Measurements from ENCODE around the gene PLXNA4.

Gene PLXNA4

DNA sequence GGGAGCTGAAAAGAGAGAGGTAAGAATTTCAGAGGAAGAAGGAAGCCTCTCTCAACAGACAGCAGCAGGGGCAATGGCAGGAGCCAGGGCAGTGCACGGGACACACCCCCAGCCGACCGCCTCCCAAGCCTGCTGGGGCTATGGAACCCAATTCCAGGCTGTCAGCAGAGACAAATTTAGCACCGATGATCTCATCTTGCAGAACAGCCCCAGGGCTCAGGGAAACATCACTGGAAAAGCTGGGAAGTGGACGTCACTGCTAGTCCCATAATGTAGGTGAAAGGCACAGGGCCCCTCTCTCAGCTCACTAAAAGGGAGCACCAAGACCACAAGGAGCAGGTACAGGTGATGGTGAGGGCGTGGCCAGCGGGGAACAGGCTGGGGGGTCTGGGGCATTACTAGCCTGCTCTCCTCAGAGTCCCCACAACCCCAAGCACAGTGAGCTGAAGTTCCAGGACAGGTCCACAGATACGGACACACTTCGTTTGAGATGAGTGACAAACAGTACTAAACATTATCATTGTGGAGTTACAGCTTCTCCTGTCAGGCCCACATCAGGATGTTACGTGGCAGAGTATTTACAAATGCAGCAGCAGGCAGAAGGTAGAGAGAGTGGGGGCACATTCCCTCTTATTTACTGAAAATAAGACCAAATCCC lies 103.7 kb downstream of the PLXNA4 start:
- DNase-seq (ENCODE audit: low spot score): no peak

- DNase-seq (ENCODE audit: low spot score): no peak
Measured at GRCh38 chr7:132471515-132471914, 104.8 kb downstream of the PLXNA4 start.

GRCh38 chr7:132469681-132470080 lies 106.6 kb downstream of the PLXNA4 start:
- no peak for DNase-seq (ENCODE audit: low spot score)

DNA sequence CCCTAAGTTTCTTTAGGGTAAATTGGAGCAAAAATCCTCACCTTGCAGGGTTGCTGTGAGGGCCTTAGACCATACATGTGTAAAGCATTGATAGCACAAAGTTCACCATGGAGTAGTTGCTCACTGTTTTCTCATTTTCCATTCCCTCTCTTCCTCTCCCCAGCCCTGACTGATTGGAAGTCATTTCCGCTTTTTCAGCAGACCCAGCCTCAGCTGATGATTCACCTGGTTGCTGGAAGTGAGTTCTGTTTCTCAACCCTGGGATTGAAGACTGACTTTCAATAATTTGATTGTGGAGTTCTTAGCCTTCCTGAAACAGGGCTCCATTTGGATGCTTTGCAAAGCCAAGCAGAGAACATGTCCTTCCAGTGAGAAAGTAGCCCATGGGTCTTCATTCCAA lies 107.0 kb downstream of the PLXNA4 start:
- DNase-seq (ENCODE audit: low spot score): no peak

DNA sequence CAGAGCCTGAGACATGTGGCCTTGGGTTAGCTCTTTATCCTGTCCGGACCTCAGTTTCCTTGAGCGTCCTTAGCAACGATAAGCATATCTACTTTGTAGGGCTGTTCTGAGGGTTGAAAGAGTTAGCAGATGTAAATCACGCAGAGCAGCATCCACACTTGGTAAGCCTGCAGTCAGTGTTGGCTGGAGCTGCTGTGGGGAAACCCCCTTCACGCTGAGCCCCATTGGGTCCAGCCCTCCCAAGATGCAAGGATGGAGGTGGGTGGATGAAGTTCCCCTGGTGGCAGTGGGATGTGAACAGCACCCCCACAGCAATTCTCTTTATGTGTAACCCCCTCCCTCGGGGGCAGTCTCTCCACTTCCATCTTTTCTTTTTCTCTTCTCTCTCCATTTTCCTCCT lies 109.9 kb downstream of the PLXNA4 start:
- DNase-seq (ENCODE audit: low spot score): no peak

GRCh38 chr7:132465516-132465915 lies 110.8 kb downstream of the PLXNA4 start:
- no peak for DNase-seq (ENCODE audit: low spot score)

DNA sequence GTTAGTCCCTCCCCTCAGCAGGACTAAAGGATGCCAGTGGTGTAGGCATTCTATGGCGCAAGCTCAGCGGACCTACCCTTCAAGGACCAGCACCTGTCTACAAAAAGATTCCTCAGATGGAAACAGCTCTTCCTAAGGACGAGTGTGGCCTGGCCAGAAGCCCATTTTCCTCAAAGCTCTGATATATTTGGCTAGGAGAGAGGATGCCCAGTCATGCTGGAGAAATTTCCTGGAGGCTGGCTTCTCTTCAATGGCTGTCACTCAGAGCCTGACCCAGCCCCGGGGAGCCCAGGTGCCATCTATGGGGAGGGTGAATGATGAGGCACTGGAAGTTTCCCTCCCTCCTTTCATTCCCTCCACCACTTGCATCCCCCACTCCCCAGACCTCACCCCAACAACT lies 111.5 kb downstream of the PLXNA4 start:
- no peak for DNase-seq (ENCODE audit: low spot score)

- no peak for DNase-seq (ENCODE audit: low spot score)
Measured at GRCh38 chr7:132463922-132464321, 112.3 kb downstream of the PLXNA4 start.

DNA sequence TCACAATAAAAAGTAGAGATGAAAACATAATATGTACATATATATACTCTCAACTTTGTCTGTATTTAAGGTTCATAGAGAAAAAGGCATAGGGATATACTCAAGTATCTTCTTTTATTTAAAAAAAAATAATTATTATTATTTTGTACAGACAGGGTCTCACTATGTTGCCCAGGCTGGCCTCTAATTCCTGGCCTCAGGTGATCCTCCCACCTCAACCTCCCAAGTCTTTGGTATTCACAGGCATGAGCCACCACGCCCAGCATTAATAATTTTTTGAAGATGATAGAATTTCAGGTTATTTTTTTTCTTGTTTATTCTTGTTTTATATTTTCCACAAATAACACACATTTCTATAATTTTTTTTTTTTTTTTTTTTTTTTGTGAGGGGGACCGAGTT lies 113.8 kb downstream of the PLXNA4 start:
- DNase-seq (ENCODE audit: low spot score): no peak

DNA sequence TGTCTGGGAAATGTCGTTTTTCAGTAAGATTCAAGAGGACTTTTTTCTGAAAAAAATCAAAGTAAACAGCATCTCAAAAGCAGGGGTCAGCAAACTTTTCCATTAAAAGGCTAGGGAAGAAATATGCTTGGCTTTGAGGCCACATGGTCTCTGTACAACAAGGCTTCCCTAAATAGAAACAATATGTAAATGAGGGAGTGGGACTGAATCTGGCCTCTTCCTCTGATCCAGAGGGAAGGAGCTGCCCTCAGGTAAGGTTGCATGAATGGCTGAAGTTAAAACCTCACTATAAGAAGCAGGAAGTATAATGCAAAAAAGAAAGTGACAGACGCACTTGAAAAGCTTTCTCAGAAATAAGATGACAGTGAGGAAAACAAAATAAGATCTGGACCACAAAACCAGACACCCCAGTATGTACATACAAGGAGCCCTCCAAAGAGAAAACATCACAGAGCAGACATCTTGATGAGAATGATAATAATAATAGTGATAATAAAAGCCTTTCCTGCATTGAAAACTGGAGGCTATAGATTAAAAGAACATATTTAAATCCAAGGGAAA lies 115.2 kb downstream of the PLXNA4 start:
- peak; percentile 15 for DNase-seq (ENCODE audit: low spot score)

DNA sequence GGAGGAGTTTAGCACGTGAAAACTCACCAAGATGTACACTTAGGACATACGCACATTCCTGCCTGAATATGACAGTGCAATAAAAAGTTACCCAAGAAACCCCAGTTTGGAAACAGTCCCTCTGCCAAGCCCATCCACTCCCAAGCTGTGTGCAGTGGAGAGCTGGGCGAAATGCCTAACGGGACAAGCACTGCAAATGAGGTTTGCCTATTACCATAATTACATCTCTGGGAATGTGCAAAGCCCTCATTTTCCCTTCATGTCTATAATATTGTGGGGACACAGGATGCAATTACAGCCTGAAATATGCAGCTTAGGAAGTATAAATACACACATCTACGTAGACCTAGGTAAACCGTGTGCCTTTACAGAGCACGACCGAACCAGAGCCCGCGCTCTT lies 117.5 kb downstream of the PLXNA4 start:
- DNase-seq (ENCODE audit: low spot score): no peak

- DNase-seq (ENCODE audit: low spot score): no peak
Measured at GRCh38 chr7:132457658-132458057, 118.6 kb downstream of the PLXNA4 start.

DNA sequence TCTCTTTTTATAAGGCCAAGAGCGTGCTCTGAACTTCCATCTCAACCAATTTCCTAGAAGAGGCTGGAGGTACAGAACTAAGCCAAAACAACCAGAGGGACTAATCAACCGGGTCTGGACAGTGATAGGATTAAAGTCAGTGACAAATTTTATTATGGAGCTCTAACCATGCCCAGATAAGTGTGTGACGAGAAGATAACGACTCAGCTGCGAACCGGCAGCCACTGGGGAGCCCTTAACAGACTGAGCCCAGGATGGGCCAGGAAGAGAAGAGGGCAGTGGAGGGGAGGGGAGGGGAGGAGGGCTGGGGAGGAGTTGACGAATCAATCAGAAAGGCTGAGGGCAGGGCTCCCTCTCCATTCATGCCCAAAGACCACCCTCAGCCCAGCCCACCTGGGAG lies 119.9 kb downstream of the PLXNA4 start:
- DNase-seq (ENCODE audit: low spot score): no peak

DNA sequence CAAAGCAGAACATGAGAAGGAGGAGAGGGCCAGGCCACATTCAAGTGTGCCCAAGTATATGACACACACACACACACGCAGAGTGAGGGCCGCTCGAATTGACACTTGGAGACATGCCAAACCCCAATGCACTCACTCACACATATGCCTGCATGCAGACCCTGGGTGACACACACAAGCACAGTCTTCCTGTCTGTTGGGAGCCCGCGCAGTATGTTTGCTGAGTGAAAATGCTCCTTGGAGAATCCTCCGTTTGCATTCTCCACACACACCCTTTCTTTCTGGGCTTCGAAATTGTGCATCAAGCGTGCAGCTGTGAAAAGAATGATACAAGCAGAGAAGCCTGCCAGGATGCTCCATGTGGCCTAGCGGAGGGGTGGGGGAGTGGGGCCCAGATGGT lies 120.9 kb downstream of the PLXNA4 start:
- DNase-seq (ENCODE audit: low spot score): peak; percentile 25

DNA sequence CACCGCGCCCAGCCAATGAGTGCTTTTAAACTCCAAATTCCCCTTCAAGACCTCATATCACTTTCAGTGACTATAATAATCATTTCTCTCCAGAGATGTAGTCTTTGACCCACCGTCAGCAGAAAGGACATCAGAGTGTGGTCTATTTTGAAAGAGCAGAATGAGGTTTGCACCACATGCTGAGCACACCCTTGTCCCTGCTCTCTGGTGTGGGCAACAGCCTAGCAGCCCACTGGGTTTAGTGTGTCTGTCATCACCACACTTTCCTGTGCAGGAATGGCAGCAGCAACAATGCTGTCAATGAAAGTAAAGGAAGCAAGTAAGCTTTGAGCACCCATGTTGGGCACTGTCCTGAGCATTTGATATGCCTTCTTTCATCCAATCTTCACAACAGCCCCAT lies 122.4 kb downstream of the PLXNA4 start:
- DNase-seq (ENCODE audit: low spot score): no peak

DNA sequence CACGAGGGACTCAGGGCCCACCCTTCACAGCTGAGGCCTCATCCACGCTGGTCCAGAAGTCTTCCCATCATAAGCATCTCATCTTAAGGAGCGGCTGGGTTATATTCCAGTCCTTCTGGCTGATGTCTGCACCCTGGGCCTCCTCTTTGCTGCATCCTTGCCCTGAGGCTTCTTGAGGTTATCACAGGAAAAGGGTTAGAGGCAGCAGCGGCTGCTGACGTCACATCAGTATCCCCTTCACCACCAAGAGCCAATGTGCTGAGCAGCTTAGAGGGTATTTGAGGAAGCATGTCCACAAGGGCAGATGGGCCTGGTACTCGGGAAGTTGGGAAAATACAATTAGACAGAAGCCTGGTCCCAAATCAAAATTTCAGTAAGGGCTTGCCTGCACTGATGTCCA lies 125.1 kb downstream of the PLXNA4 start:
- DNase-seq (ENCODE audit: low spot score): peak; percentile 14

GRCh38 chr7:132450696-132451095 lies 125.6 kb downstream of the PLXNA4 start:
- no peak for DNase-seq (ENCODE audit: low spot score)

GRCh38 chr7:132450188-132450587 lies 126.1 kb downstream of the PLXNA4 start:
- DNase-seq (ENCODE audit: low spot score): no peak

- DNase-seq (ENCODE audit: low spot score): no peak
Measured at GRCh38 chr7:132446666-132447278, 129.5 kb downstream of the PLXNA4 start.

- no peak for DNase-seq (ENCODE audit: low spot score)
Measured at GRCh38 chr7:132446260-132446659, 130.0 kb downstream of the PLXNA4 start.

DNA sequence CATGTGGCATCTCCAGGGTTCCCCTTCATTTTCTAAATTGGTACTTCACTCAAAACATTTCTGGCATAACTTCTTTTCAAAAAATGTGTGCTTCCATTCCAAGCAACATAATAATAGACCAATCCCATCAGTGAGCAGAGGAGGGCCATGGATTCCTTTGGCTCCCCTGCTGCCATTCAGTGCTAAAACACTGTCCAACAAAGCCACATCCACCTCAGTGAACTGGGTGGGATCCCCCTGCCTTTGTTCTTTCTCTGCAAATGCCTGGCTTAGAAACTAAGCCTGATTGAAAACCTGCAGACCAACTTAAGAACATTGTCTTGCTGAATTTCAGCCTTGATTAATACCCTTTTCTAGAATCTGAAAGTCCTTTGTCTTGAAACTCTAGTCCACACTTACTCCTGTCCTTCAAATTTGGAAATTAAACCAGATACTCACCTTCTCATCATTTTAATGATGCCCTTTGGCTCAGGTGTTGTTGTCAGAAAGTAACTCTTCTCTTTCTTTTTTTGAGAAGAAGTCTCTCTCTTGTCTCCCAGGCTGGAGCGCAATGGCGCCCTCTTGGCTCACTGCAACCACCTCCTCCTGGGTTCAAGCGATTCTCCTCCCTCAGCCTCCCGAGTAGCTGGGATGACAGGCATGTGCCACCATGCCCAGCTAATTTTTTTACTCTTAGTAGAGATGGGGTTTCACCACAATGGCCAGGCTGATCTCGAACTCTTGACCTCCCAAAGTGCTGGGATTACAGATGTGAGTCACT lies 132.3 kb downstream of the PLXNA4 start:
- no peak for DNase-seq (ENCODE audit: low spot score)

GRCh38 chr7:132441935-132442334 lies 134.3 kb downstream of the PLXNA4 start:
- DNase-seq (ENCODE audit: low spot score): no peak

GRCh38 chr7:132440151-132440550 lies 136.1 kb downstream of the PLXNA4 start:
- no peak for DNase-seq (ENCODE audit: low spot score)
